ENCODE measurements around the gene CFHR2.
"Not testable (repeated sequence)": the region's sequence is repeated elsewhere in the genome, so short reads cannot be mapped to it uniquely, and the experiment has no call there.

The CFHR2 gene

GRCh38 chr1:196943568-196943967 lies at the start of gene CFHR2:
CFHR2 (plus strand) TSS chr1:196943738; CDS start chr1:196943881, 143 bp downstream.
- DNase-seq (ENCODE audit: low read depth in 2 of 2) = not testable (repeated sequence)

- no peak for DNase-seq (ENCODE audit: low read depth in 2 of 2)
These were observed 47.2 kb upstream of the CFHR2 start for GRCh38 chr1:196896355-196896754.

- DNase-seq (ENCODE audit: low read depth in 2 of 2) = no peak
These were observed 46.2 kb upstream of the CFHR2 start for GRCh38 chr1:196897158-196897828.

GRCh38 chr1:196902344-196902743 lies 41.2 kb upstream of the CFHR2 start:
- no peak for DNase-seq (ENCODE audit: low read depth in 2 of 2)

- DNase-seq (ENCODE audit: low read depth in 2 of 2) = no peak
These were observed 33.3 kb upstream of the CFHR2 start for GRCh38 chr1:196910215-196910614.

- not testable (repeated sequence) for DNase-seq (ENCODE audit: low read depth in 2 of 2)
These were observed 31.3 kb upstream of the CFHR2 start for GRCh38 chr1:196912283-196912682.

GRCh38 chr1:196926839-196927238 lies 16.7 kb upstream of the CFHR2 start:
- not testable (repeated sequence) for DNase-seq (ENCODE audit: low read depth in 2 of 2)

- DNase-seq (ENCODE audit: low read depth in 2 of 2) = not testable (repeated sequence)
These were observed 10.7 kb upstream of the CFHR2 start for GRCh38 chr1:196932853-196933252.

GRCh38 chr1:196933531-196934189 lies 9.9 kb upstream of the CFHR2 start:
- DNase-seq (ENCODE audit: low read depth in 2 of 2) = no peak

GRCh38 chr1:196941474-196941873 lies 2.1 kb upstream of the CFHR2 start:
- not testable (repeated sequence) for DNase-seq (ENCODE audit: low read depth in 2 of 2)

GRCh38 chr1:196951711-196952394 lies 8.3 kb downstream of the CFHR2 start:
- DNase-seq (ENCODE audit: low read depth in 2 of 2) = no peak

GRCh38 chr1:196954778-196955177 lies 11.2 kb downstream of the CFHR2 start:
- no peak for DNase-seq (ENCODE audit: low read depth in 2 of 2)

GRCh38 chr1:196955926-196956325 lies 12.4 kb downstream of the CFHR2 start:
- DNase-seq (ENCODE audit: low read depth in 2 of 2) = no peak

- no peak for DNase-seq (ENCODE audit: low read depth in 2 of 2)
These were observed 17.3 kb downstream of the CFHR2 start for GRCh38 chr1:196960854-196961253.

GRCh38 chr1:196970182-196970581 lies 26.6 kb downstream of the CFHR2 start:
- DNase-seq (ENCODE audit: low read depth in 2 of 2) = no peak

GRCh38 chr1:196976278-196976677 lies 32.7 kb downstream of the CFHR2 start:
- DNase-seq (ENCODE audit: low read depth in 2 of 2) = no peak

- no peak for DNase-seq (ENCODE audit: low read depth in 2 of 2)
These were observed 33.7 kb downstream of the CFHR2 start, which contains the start of gene CFHR5 for GRCh38 chr1:196977278-196977677. CFHR5 (plus strand) TSS chr1:196977556; CDS start chr1:196977665, 109 bp downstream.

GRCh38 chr1:196980859-196981258 lies 37.3 kb downstream of the CFHR2 start:
- DNase-seq (ENCODE audit: low read depth in 2 of 2) = no peak

GRCh38 chr1:196982247-196982646 lies 38.7 kb downstream of the CFHR2 start:
- not testable (repeated sequence) for DNase-seq (ENCODE audit: low read depth in 2 of 2)

GRCh38 chr1:196991919-196992651 lies 48.5 kb downstream of the CFHR2 start:
- DNase-seq (ENCODE audit: low read depth in 2 of 2) = not testable (repeated sequence)

GRCh38 chr1:196993916-196994315 lies 50.4 kb downstream of the CFHR2 start:
- no peak for DNase-seq (ENCODE audit: low read depth in 2 of 2)

GRCh38 chr1:196997423-196997822 lies 53.9 kb downstream of the CFHR2 start:
- no peak for DNase-seq (ENCODE audit: low read depth in 2 of 2)

Data from stimulated activated CD8-positive, alpha-beta memory T cell treated with anti-CD3 and anti-CD28 coated beads, Interleukin-15, amount 100 ng/mL, for 4 hours (primary cell).